HG03039 (cell line): ENCODE measurements around the gene SPA17.

ENCODE experiments used
- ATAC-seq: cut with Tn5 transposase; IDR thresholded peaks from one replicate; pipeline ENCODE4 v1.9.1; 2021; ENCODE audit warnings: mild to moderate bottlenecking, moderate library complexity; ENCODE audit not compliant: unreplicated experiment

SPA17 gene

DNA sequence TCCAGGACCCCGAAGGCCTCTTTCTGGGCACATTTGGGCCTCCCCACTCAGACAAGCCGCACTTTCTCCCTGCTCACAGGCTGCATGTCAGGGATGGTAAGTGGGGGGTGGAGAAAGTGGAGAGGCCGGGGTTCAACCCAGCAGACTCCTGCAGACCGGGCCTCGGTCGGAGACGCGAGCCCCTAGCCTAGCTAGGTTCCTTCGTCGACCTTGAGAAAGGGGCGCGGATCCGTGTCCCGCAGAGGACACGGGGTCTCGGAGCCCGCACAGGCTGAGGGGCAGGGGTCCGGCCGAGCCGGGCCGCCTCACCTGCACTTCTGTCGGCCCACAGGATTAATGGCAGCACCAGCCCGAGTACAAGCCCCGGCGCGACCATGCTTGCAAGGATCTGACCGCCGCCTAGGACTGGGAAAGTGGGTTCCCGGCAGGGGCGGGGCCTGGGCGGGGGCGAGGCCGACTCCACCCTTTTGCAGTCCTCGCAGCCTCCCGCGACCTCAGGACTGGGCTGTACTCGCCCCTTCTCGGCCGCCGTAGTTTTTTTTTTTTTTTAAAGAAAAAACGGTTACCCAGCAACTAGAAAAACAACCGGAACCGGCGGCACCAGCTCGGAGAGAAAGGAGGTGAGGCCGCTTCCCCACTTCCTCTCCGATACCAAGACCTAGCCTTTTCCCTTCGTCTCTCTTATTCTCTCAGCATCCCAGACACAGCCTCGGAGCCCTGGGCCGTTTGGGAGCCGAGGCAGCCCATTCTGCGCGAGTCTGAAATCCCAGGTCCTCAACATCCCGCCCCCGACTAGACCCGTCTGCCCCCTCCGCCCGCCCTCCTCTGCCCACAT lies at the start of gene SPA17, which contains the start of gene SIAE:
SPA17 (plus strand) TSS at position 572 of the 835 bp plus-strand sequence. CDS start 1,361 bp downstream, outside the sequence.
SIAE (minus strand) TSS at position 407 of the 835 bp plus-strand sequence; CDS start at position 376, 31 bp downstream.
- ATAC-seq: peak; percentile 81

DNA sequence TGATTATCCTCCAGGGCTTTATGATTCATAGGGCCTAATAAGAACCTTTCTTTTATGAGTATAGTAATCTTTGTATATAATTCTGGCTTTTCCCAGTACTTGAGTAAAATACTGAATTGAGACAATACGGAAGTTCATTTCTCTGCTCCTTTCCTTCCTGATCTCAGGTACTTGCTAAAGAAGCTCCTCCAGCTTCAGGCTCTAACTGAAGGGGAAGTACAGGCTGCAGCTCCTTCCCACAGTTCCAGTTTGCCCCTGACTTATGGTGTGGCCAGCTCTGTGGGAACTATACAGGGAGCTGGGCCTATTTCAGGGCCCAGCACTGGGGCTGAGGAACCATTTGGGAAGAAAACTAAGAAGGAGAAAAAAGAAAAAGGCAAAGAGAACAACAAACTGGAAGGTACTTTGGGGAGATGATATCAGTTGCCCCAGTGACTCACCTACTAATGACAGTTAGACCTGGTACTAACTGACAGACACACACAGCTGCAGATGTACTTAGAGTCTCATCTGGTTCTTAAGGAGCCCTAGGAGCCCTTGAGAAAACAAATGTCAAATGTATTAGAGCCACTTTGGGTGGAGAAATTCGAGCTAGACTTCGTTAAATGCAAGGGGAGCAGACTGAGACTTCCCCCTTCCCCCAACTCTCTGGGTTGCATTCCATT lies 48.1 kb upstream of the SPA17 start:
- ATAC-seq: no peak

DNA sequence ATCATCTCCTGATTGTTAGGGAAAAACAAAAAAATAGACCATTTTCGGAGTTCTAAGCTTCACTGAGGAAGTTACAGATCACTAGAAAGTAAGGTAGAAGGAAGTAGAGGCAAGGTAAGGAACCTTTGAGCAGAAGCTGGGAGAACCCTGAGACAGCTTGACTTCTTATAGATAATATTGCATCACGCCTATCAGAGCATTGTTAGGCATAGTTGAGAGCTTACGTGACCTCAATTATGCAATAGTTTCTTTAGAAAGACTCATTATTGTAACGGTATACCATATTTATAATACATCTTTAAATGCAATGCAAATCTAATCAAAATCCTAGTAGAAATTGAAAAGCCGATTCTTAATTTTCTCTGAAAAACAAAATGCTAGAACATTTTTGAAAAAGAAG lies 46.2 kb upstream of the SPA17 start:
- ATAC-seq: no peak

DNA sequence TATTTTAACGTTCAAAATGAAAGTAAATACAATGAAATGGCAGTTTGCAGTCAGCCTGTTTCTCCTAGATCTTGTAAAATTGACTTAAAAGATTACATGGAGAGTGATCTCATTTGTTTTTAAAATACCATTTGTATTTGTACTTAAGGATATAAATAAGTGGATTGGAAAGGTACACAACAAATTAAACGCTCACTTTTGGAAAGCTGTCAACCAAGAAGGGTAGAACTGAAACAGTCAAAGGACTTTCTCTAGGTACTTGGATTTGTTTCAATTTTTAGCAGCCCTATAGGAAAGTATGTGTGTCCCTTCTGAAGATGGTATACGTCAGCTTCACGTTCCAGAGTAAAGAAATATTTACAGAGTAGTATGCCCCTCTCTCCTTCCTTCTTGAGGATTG lies 43.7 kb upstream of the SPA17 start:
- no peak for ATAC-seq

DNA sequence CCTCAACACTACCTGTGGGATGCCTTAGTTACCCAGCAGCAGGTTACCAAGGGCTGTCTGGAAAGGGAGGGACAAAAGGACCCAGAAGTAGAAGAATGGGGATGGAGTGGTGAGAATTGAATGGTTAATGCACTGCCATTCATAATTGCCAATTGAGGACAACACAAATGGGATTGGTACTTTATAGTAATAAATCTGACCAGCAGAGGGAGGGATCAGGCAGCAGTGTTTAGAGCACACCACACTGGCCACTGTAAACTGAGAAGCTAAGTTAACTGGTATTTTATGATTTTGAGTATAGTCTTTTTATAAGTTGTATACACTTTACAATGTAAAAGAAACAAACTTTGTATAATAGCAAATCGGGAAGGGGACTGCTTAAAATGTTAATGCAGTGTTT lies 40.3 kb upstream of the SPA17 start:
- ATAC-seq: no peak

DNA sequence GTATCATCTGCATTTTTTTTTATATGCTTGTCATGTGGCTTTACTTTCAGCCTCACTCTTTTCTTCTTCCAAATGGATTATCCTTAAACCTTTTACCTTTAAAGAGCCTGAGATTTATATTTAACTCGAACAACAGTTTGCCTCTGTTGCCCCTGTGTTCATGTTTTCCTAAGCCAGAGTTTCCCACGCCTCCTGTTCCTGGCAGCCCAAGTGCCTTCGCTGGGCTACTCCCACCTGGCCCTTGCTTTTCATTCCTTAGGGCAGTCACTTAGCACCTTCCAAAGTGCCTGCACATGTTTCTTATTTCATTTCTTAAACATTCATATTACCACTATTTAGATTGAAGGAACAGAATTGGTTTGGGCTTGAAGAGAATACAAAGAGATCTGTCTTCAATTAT lies 37.8 kb upstream of the SPA17 start:
- no peak for ATAC-seq

DNA sequence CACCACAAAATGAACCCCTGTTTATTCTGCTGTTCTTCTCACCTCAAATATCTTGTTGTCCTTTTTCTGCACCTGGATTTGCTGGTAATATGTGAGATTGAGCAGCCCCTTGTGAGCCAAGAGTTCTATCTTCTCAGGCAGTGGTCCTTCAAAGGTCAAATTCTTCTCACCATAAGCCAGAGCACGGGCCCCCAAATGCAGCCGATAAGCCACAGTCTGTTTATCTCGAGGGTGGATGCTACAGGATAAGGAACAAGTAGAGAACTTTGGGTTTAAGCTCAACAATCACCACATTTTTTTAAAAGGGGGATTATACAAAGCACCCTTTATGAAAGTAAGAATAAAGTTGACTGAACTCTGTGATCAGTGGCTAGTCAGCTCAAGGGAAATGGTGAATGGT lies 35.2 kb upstream of the SPA17 start:
- ATAC-seq: no peak

DNA sequence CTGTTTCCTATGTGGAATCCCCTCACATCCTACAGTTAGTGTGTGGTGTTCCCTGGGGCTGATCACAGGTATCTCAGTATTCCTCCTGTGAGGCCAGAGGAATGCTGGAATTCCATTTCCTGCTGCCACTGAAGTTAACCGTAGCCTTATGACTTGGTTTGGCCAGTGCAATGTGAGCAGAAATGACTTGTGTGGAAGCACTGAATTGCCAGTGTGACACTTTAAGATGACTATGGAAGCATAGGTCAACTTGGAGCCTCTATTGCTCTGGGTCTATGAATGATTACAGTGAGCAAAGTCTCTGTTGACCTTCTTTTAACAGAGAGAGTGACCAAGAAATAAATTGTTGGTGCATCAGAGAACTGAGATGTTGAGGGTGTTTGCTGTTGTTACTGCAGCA lies 34.5 kb upstream of the SPA17 start:
- no peak for ATAC-seq

DNA sequence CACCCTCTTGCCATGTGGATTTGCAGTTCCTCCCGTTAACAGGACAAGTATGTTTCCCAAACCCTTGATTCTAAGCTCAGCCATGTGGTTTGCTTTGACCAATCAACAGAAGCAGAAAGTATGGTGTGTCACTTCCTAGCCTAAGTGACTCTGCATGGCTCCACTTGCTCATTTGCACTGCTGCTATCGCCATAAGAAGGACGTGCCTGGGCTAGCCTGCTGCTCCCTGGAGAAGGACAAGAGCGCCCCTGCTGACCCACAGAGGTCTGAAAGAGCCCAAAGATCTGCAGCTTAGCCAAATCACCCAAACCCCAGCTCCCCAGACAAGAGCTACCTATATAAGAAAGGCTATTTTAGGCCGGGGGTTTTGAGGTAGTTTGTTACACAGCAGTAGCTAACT lies 33.0 kb upstream of the SPA17 start:
- no peak for ATAC-seq

DNA sequence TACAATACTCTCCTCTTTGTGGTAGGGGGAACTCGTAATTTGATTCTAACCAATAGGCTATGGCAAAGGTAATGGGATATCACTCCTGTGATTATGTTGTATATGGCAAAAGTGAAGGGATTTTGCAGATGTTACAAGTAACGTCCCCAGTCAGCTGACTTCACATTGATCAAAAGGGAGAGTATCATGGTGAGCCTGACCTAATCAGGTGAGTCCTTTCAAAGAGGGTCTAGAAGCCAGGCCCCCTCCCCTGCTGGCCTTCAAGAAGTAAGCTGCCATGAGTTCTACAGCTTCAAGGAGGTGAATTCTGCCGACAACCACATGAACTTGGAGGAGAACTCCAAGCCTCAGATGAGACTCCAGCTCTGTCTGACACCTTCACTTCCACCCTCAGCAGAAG lies 31.1 kb upstream of the SPA17 start:
- ATAC-seq: no peak

DNA sequence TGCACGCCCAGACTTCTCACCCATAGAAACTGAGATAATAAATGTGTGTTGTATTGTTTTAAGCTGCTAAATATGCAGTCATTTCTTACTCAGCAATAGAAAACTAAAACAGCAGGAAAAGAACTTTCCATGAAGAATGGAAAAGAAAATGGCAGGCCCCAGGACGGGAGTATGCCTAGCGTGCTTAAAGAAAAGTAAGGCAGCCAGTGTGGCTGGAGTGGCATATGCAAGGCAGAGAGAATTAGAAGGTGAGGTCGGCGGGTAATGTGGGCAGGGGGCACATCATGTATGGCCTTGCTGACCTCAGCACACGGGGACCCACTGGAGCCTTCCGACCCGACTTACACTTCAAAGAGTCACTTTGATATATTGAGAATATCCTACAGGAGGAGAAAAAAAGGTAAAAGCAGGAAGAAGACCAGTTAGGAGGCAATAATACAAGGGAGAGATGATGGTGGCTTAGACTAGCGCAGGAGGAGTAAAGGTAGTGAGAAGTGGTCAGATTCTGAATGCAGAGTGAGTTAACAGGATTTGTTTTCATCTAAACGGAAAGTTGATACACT lies 30.6 kb upstream of the SPA17 start:
- no peak for ATAC-seq

DNA sequence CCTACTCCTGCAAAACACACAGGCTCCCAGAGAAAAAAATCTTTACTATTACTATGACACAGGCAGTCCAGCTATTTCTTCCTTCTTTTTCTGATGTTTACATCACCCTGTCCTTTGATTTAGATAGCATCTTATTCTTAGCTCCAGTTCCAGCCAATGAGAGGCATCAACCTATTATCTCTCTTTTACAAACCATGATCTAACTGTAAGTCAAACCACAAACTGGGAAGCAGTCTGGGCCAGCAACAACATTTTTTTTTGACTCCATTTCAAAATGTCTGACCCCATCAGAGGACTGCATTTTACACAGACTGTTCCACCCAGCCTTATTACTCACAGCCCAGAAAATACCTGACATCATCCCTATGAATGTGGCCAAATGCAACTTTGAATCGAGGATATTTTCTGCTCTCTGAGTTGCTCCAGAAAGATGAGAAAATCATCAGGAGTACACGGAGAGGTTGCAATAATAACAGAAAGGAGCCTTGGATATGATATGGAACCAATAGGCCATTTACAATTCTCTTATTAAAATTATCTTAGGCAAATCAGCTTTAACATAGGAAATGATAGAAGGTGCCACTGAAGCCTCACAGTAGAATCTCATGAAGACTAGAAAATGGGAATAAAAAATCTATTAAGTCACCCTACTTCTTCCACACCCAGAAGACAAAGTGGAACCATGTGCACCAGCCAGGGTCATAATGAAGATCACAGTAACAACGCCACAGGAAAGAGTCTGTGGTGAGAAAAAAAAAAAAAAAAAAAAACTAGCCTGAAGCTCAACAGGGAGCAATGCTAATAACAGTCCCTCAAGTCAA lies 29.9 kb upstream of the SPA17 start:
- ATAC-seq: no peak

DNA sequence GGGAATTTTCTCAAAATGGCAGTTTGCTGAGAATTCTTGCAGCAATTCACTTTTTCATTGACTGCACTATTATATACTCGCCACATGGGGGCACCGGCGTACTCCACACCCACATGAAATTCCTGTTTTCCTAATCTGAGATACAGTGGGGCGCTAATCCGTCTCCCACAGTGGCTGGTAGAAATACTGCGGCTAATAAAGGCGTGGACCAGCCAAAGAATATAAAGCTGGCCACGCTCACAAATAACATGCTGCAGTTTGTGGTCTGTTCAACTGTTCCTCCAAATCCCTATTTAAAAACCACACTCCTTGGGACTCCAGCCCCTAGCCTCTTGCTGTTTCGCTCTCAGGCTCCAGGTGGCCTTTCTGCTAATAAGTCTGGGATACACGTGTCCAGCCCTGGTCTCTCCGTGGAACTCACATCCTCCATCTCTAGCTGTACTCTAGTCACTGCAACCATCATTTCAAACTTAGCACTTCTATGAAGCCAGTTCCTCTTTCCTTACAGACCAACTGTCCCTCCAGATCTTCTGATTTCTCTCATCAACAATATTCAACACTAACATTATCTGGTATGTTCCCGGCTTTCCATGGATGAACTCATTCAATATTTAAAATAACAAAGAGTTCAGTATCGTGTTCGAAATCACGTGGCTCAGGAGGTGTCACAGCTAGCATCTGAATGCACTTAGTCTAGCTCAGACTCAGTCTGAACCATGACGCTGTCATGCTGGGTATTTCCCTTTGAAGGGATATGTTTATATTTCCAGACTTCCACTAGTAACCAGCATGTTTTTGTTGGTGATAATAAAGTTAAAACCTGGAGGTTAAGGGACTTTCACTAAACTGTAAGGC lies 29.1 kb upstream of the SPA17 start:
- ATAC-seq: peak; percentile 47

DNA sequence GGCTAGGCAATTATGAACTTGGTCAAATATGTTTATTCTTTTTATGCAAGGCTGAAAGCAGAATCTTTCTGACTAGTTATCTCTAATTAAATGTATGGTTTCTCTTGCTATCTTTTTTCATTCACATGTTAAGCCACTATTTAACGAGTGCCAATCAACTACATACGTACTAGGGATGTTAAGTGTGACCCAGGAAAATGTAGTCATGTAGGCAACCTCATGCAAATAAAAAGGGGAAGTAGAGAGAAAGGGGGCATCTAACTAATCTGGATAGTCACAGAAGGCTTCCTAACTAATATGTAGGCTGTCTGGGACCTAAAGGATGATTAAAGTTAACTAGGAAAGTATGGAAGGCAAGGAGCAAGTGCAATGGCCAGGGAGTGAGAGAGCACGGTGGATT lies 27.6 kb upstream of the SPA17 start:
- ATAC-seq: no peak

DNA sequence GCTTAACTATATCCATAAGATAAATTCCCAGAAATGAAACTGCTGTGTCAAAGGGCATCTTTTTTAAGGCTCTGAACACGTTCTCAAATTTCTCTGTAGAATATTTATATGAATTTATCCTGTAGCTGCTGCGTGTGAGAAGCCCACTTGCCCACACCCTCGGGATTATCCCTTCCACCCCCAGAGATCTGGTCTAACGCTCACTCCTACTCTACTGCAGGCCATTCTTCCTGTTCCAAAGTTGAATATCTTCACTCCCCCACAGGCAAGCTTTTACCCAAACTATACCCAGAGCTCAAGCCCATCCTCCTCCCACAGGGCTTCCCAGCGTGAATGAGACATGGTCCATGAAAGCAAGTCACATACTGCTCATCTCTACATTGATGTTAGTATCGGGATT lies 25.1 kb upstream of the SPA17 start:
- no peak for ATAC-seq

DNA sequence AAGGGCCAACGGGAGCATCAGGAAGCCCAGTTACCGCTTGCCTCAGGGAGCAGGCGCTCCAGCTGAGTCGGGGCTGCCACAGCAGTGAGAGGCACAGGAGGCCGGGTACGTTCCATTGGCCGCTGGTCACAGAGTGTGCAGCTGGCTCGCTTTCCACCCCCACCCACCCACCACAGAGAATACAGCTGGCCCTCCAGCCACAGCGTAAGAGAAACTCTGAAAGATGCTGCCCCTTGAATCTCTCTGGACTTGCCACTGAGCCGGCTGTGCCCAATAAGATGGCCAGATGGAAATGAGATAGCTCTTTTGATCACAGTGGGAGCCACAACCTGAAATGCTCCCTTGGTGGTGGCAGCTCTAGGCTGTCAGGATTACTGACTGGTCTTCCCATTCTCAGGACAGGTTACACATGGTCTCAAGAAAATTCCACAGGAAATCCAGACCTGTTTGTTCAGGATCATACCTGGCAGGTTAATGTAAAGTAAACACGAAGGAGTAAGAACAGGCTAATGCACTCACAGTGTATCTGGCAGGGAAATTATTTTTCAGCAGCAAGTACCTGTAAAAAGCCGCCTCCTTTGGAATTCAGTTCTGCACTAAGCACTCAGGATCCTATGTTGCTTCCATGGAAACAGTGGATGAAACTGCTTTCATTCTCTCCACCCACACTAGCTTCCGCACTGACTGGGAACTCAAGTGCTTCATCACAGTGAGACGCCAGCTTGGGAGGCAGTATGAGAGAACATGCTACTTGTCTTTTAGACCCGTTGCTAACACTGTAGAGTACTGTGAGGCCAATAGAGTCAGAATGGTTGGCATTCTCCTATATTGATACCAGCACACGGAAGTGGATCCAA lies 16.7 kb upstream of the SPA17 start:
- no peak for ATAC-seq

DNA sequence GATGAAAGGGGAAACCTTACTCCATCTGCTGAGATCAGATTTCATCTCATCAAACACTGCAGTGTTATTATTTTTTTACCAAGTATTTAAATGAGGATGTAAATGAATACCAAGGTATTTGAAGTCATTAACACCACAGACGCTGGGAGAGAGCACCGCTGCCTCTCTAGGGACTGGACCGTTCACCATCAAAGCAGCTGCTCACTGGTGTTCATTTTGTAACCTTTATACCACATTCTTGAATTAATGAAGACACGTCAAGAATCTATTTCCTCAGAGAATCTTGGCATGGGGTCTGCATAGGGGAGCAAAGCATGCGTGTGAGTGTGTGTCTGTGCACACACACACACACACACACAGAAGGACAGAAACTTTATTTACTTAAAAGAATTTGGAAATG lies 15.8 kb upstream of the SPA17 start:
- ATAC-seq: no peak

DNA sequence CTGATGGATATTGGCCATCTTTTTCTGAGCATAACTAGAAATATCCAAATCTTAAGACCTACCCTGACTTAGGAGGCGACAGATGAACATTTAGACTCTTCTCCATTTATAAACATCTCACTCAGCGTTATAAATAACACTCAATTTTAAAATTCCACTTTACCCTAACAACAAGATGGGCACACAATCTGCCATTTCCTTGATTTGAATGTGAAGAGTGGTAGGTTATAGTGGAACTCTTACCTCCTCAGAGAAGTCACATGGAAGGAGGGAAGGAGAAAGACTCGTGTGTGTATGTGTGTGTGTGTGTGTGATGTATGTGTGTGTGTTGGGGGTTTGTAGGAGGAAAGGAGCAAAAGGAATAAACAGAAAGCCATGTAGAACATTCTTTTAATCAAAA lies 15.2 kb upstream of the SPA17 start:
- ATAC-seq: no peak

DNA sequence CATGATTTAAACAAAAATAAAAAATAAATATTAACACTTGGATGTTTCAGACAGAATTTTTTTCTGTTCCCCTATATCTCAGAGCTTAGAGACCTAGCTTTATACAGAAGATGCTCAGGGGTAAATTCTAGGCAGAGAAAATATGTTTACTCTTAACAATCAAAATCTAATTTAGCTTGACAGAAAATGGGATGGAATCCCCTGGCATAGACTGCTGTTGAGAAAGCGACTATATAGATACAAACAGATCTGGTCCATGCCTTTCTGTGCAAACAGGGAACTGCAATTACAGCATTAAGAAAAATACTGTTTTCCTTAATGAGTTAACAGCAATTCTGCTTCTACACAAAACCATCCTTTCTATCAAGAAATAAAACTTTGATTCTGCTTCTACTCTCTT lies 14.7 kb upstream of the SPA17 start:
- no peak for ATAC-seq
